Fibroblast of mammary gland (primary cell): ENCODE results near the gene MRPS31.

ENCODE experiments used
- DNase-seq: peaks from one replicate; pipeline ENCODE4 v3.0.0-alpha.2; 2010; ENCODE audit warnings: low read depth
- H3K4me3 ChIP-seq: 2 replicates; pipeline ENCODE4 v1.5.1; 2011; ENCODE audit warnings: low read depth, mild to moderate bottlenecking, low read length, moderate library complexity; ENCODE audit not compliant: control insufficient read depth
- CTCF ChIP-seq: conservative IDR thresholded peaks from 2 replicates; pipeline ENCODE4 v1.5.1; 2011; ENCODE audit warnings: low read depth, low read length, inconsistent platforms; ENCODE audit not compliant: control insufficient read depth, insufficient read depth

The MRPS31 gene

GRCh38 chr13:40692946-40693345, 78.0 kb downstream of the MRPS31 start:
- TF ChIP-seq CTCF: no peak
- H3K4me3 ChIP-seq: no peak overlapping the region
- no peak for DNase-seq

- DNase-seq: no peak
- H3K4me3 ChIP-seq: no peak overlapping the region
- no peak for TF ChIP-seq CTCF
Observed at GRCh38 chr13:40688781-40689180, 82.2 kb downstream of the MRPS31 start.

- DNase-seq: peak; percentile 49
- TF ChIP-seq CTCF: peak; percentile 40
- H3K4me3 ChIP-seq: no peak overlapping the region
Observed at GRCh38 chr13:40682449-40683240, 88.3 kb downstream of the MRPS31 start.

GRCh38 chr13:40681341-40682146, 89.4 kb downstream of the MRPS31 start:
- TF ChIP-seq CTCF: no peak
- DNase-seq: no peak
- no peak overlapping the region for H3K4me3 ChIP-seq

- no peak for TF ChIP-seq CTCF
- DNase-seq: no peak
- H3K4me3 ChIP-seq: no peak overlapping the region
Observed at GRCh38 chr13:40680659-40681323, 90.2 kb downstream of the MRPS31 start.

- TF ChIP-seq CTCF: no peak
- DNase-seq: no peak
- no peak overlapping the region for H3K4me3 ChIP-seq
Observed at GRCh38 chr13:40679480-40679985, 91.5 kb downstream of the MRPS31 start.
